ENCODE measurements around the gene GTF3C5.

The GTF3C5 gene

DNA sequence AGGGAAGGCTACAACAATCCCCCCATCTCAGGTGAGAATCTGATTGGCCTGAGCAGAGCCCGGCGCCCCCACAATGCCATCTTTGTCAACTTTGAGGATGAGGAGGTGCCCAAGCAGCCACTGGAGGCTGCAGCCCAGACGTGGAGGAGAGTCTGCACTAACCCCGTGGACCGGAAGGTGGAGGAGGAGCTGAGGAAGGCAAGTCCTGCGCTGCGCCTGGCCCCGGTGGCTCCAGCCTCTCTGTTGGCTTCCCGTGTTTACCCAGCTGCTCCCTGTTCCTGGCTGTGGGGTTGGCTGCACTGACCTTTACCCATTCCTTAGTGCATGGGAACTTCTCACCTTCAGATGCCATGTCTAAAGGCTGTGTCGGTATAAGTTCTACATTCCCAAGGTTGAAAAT, 20.0 kb downstream of the GTF3C5 start:
- CTCF ChIA-PET: interaction anchor here (0.8 to 5.5 kb wide), 9 partner anchors 9 to 130 kb away, joined by 3 to 31 read pairs (median 5); no protein-coding TSS in a partner anchor
- DNase-seq: no peak
- Histone ChIP-seq H3K4me1 (ENCODE audit: control extremely low read depth in 1 of 4, control insufficient read depth in 4 of 4, insufficient read depth in 4 of 4, low read length in 3 of 4) (peaks cover 0 to 5% (median 2%) of the 10 kb centered on the region in 4 experiments), H3K27me3 (replicated peaks in 2 of 5; ENCODE audit: control insufficient read depth in 4 of 5, insufficient read depth in 5 of 5, low read length in 4 of 5) (no peaks in the 10 kb centered on the region), H3K9me3 (ENCODE audit: control extremely low read depth in 1 of 5, control insufficient read depth in 4 of 5, insufficient read depth in 2 of 5, low read depth in 1 of 5, low read length in 4 of 5) (no peaks in the 10 kb centered on the region), H3K36me3 (ENCODE audit: control insufficient read depth in 4 of 4, insufficient read depth in 4 of 4, low read length in 3 of 4) (peaks cover 5 to 81% (median 63%) of the 10 kb centered on the region in 4 experiments), H3K27ac (ENCODE audit: insufficient read depth in 1 of 2, low read depth in 1 of 2, low read length in 2 of 2, poor library complexity in 1 of 2, severe bottlenecking in 2 of 2) (no peak overlapping the region), H3K4me3 (ENCODE audit: control insufficient read depth in 1 of 7, extremely low read depth in 1 of 7, insufficient read depth in 4 of 7, low read depth in 2 of 7, low read length in 6 of 7) (no peak overlapping the region)
- POLR2A ChIA-PET: no interaction called here
- 94% methylated on average over 6 of the region's 10 CpGs for WGBS (ENCODE audit: insufficient coverage)

DNA sequence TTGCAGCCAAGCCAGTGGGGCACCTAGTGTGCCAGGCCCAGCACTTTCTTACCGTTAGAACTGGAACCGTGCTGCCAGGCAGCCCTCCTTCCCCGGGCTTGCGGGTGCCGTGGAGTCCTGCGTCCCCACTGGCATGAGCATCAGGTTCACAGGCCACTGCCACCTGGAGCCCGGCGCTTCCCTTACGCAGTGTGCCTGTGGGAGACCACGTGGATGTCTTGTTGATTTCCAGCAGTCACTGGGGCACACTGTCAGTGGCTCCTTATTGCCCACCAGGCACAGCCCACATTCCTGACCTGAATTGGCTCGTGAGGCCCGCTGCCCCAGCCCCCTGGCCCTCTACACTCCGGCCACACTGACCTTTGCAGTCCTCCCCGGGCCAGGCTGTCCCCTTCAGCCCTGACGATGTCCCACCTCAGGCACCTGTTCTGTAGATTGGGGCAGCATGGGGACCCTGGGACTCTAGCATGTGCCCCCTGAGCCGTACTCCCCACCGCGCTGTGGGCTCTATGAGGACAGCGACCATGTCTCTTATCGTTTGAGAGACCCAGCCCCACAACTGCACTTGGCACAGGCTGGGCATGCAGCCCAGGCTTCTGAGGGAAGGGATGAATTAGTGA, 20.6 kb downstream of the GTF3C5 start:
- Histone ChIP-seq H3K4me3 (ENCODE audit: control insufficient read depth in 1 of 7, extremely low read depth in 1 of 7, insufficient read depth in 4 of 7, low read depth in 2 of 7, low read length in 6 of 7) (no peak overlapping the region), H3K27ac (ENCODE audit: insufficient read depth in 1 of 2, low read depth in 1 of 2, low read length in 2 of 2, poor library complexity in 1 of 2, severe bottlenecking in 2 of 2) (no peak overlapping the region), H3K36me3 (ENCODE audit: control insufficient read depth in 4 of 4, insufficient read depth in 4 of 4, low read length in 3 of 4) (peaks cover 3 to 81% (median 61%) of the 10 kb centered on the region in 4 experiments), H3K4me1 (ENCODE audit: control extremely low read depth in 1 of 4, control insufficient read depth in 4 of 4, insufficient read depth in 4 of 4, low read length in 3 of 4) (peaks cover 0 to 11% (median 7%) of the 10 kb centered on the region in 4 experiments), H3K27me3 (replicated peaks in 2 of 5; ENCODE audit: control insufficient read depth in 4 of 5, insufficient read depth in 5 of 5, low read length in 4 of 5) (no peaks in the 10 kb centered on the region), H3K9me3 (ENCODE audit: control extremely low read depth in 1 of 5, control insufficient read depth in 4 of 5, insufficient read depth in 2 of 5, low read depth in 1 of 5, low read length in 4 of 5) (no peaks in the 10 kb centered on the region)
- ChIA-PET POLR2A (no interaction called here), CTCF (interaction anchor here (0.8 to 5.5 kb wide), 10 partner anchors 9 to 129 kb away, joined by 3 to 31 read pairs (median 6); no protein-coding TSS in a partner anchor)
- no peak for DNase-seq
- 98% methylated on average over 19 of the region's 20 CpGs for WGBS (ENCODE audit: insufficient coverage)

DNA sequence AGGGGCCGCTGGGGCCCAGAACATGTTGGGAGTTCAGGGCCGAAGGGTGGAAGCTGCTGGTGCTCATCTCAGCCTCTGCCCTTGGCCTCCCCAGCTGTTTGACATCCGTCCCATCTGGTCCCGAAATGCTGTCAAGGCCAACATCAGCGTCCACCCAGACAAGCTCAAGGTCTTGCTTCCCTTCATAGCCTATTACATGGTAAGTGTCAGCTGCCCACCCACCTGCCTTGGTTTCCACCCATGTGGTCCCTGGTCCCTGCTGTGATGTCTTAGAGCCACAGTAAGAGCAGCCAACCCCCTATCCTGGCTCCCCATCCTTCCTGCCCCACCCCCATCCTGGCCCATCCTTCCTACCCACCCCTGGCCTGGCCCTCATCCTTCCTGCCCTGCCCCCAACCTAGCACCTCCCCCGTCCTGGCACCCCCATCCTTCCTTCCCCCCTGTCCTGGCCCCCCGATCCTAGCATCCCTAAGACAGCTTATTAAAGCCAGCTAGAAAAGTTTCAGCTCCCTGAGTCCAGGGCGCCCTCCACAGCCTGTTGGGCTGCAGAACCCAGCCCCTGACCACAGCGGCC, 21.3 kb downstream of the GTF3C5 start:
- Histone ChIP-seq H3K27ac (ENCODE audit: insufficient read depth in 1 of 2, low read depth in 1 of 2, low read length in 2 of 2, poor library complexity in 1 of 2, severe bottlenecking in 2 of 2) (no peak overlapping the region), H3K4me1 (ENCODE audit: control extremely low read depth in 1 of 4, control insufficient read depth in 4 of 4, insufficient read depth in 4 of 4, low read length in 3 of 4) (peaks cover 0 to 18% (median 13%) of the 10 kb centered on the region in 4 experiments), H3K4me3 (ENCODE audit: control insufficient read depth in 1 of 7, extremely low read depth in 1 of 7, insufficient read depth in 4 of 7, low read depth in 2 of 7, low read length in 6 of 7) (no peak overlapping the region), H3K36me3 (ENCODE audit: control insufficient read depth in 4 of 4, insufficient read depth in 4 of 4, low read length in 3 of 4) (peaks cover 3 to 81% (median 61%) of the 10 kb centered on the region in 4 experiments), H3K27me3 (replicated peaks in 2 of 5; ENCODE audit: control insufficient read depth in 4 of 5, insufficient read depth in 5 of 5, low read length in 4 of 5) (no peaks in the 10 kb centered on the region), H3K9me3 (ENCODE audit: control extremely low read depth in 1 of 5, control insufficient read depth in 4 of 5, insufficient read depth in 2 of 5, low read depth in 1 of 5, low read length in 4 of 5) (no peaks in the 10 kb centered on the region)
- WGBS (ENCODE audit: insufficient coverage): 95% methylated on average over 7 of the region's 9 CpGs
- POLR2A ChIA-PET: no interaction called here
- CTCF ChIA-PET: interaction anchor here (1.1 to 5.5 kb wide), 6 partner anchors 8 to 51 kb away, joined by 3 to 31 read pairs (median 6); no protein-coding TSS in a partner anchor
- no peak for DNase-seq

DNA sequence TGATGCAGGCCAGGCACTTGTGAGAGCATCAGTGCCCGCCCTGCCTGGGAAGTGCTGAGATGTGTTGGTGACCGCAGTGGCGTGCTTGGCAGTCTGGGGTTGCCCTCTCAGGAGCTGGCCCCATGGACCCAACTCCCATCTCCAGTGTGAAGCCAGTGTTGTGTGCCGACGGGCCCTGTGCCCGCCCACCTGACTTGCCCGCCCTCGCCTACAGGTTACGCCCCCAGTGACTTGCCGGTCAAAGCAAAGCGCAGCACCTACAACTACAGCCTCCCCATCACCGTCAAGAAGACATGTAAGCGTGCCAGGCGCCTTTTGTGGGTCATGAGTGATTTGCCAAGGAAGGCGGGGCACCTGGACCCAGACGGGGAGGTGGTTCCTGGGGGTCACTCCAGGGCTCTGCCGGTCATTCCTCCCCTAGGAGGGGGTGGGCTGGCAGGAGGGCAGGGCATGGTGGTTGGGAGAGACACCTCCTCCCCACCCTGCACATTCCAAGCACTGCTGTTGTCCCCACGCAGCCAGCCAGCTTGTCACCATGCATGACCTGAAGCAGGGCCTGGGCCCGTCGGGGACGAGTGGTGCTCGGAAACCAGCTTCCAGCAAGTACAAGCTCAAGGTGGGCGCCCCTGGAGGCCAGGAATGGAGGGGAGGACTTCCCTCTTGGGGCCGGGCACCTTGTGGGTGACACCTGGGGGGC, 23.5 kb downstream of the GTF3C5 start:
- POLR2A ChIA-PET: no interaction called here
- Histone ChIP-seq H3K36me3 (ENCODE audit: control insufficient read depth in 4 of 4, insufficient read depth in 4 of 4, low read length in 3 of 4) (peaks cover 3 to 88% (median 52%) of the 10 kb centered on the region in 4 experiments), H3K4me1 (ENCODE audit: control extremely low read depth in 1 of 4, control insufficient read depth in 4 of 4, insufficient read depth in 4 of 4, low read length in 3 of 4) (peaks cover 2 to 36% (median 34%) of the 10 kb centered on the region in 4 experiments), H3K27me3 (replicated peaks in 2 of 5; ENCODE audit: control insufficient read depth in 4 of 5, insufficient read depth in 5 of 5, low read length in 4 of 5) (no peaks in the 10 kb centered on the region), H3K4me3 (ENCODE audit: control insufficient read depth in 1 of 7, extremely low read depth in 1 of 7, insufficient read depth in 4 of 7, low read depth in 2 of 7, low read length in 6 of 7) (no peak overlapping the region), H3K27ac (ENCODE audit: insufficient read depth in 1 of 2, low read depth in 1 of 2, low read length in 2 of 2, poor library complexity in 1 of 2, severe bottlenecking in 2 of 2) (no peak overlapping the region), H3K9me3 (ENCODE audit: control extremely low read depth in 1 of 5, control insufficient read depth in 4 of 5, insufficient read depth in 2 of 5, low read depth in 1 of 5, low read length in 4 of 5) (no peaks in the 10 kb centered on the region)
- WGBS (ENCODE audit: insufficient coverage): 100% methylated on average over 20 of the region's 24 CpGs
- CTCF ChIA-PET: interaction anchor here (0.8 to 1.2 kb wide), 3 partner anchors 10 to 26 kb away, joined by 3 to 4 read pairs (median 3); no protein-coding TSS in a partner anchor
- no peak for DNase-seq

DNA sequence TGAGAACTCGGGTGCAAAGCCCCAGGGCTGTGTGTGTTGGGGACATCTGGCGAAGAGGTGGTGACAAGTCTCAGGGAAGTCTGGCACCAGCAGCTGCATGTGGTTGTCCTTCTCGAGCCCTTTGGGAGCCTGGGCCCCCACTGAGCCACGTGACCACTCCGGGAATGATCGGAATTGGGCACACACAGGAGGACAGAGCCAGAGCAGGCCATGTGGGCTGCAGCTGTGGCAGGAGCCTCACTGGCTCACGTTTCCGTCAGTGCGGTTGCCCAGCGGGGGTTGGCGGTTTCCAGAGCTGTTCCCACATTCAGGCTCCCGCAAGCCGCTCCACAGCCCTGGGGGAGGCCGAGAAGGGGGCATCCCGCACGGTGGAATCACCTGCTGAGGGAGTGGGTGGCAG, 24.2 kb downstream of the GTF3C5 start:
- peaks cover 2 to 81% (median 51%) of the 10 kb centered on the region in 4 experiments for H3K36me3 ChIP-seq (ENCODE audit: control insufficient read depth in 4 of 4, insufficient read depth in 4 of 4, low read length in 3 of 4)
- H3K9me3 ChIP-seq (ENCODE audit: control extremely low read depth in 1 of 5, control insufficient read depth in 4 of 5, insufficient read depth in 2 of 5, low read depth in 1 of 5, low read length in 4 of 5): no peaks in the 10 kb centered on the region
- DNase-seq: no peak
- WGBS (ENCODE audit: insufficient coverage): 96% methylated on average over 16 of the region's 16 CpGs
- ChIA-PET CTCF (interaction anchor here (0.8 to 1.2 kb wide), 3 partner anchors 9 to 25 kb away, joined by 3 to 4 read pairs (median 3); no protein-coding TSS in a partner anchor), POLR2A (no interaction called here)
- peaks cover 5 to 43% (median 41%) of the 10 kb centered on the region in 4 experiments for H3K4me1 ChIP-seq (ENCODE audit: control extremely low read depth in 1 of 4, control insufficient read depth in 4 of 4, insufficient read depth in 4 of 4, low read length in 3 of 4)
- H3K4me3 ChIP-seq (ENCODE audit: control insufficient read depth in 1 of 7, extremely low read depth in 1 of 7, insufficient read depth in 4 of 7, low read depth in 2 of 7, low read length in 6 of 7): no peak overlapping the region
- no peaks in the 10 kb centered on the region for H3K27me3 ChIP-seq (replicated peaks in 2 of 5; ENCODE audit: control insufficient read depth in 4 of 5, insufficient read depth in 5 of 5, low read length in 4 of 5)
- H3K27ac ChIP-seq (ENCODE audit: insufficient read depth in 1 of 2, low read depth in 1 of 2, low read length in 2 of 2, poor library complexity in 1 of 2, severe bottlenecking in 2 of 2): no peak overlapping the region

DNA sequence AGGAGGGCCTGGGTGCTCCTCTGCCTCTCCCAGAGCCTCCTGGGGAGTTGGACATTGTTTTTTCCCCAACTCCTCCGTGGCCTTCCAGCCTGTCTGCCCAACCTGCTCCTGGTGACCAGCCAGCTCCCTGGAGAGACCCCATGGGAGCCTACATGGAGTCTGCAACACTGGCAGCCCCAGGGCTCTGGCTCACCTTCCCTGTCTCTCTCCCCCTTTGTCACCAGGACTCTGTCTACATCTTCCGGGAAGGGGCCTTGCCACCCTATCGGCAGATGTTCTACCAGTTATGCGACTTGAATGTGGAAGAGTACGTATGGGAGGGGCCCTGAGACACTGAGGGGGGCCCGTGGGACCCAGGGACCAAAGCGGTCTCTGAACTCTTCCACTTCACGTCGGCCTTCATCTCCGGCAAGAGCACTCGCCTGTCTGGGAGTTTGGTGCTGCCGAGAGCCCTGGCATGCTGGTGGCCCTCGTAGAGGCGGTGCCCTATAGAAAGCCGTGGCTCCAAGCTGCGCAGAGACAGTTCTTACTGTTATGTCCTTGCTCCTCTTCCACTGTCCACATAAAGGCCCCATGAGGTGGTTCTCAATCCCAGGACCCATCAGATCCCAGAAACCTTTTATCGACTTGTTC, 25.1 kb downstream of the GTF3C5 start:
- H3K4me1 ChIP-seq (ENCODE audit: control extremely low read depth in 1 of 4, control insufficient read depth in 4 of 4, insufficient read depth in 4 of 4, low read length in 3 of 4): peaks cover 5 to 49% (median 47%) of the 10 kb centered on the region in 4 experiments
- CTCF ChIA-PET: interaction anchor here (0.7 to 2.7 kb wide), 6 partner anchors 14 to 88 kb away, joined by 3 to 15 read pairs (median 4); no protein-coding TSS in a partner anchor
- no peak for DNase-seq
- POLR2A ChIA-PET: interaction anchor here (0.8 kb wide), 1 partner anchor 8 kb away, joined by 4 read pairs; no protein-coding TSS in a partner anchor
- WGBS (ENCODE audit: insufficient coverage): 99% methylated on average over 17 of the region's 17 CpGs
- no peaks in the 10 kb centered on the region for H3K9me3 ChIP-seq (ENCODE audit: control extremely low read depth in 1 of 5, control insufficient read depth in 4 of 5, insufficient read depth in 2 of 5, low read depth in 1 of 5, low read length in 4 of 5)
- H3K4me3 ChIP-seq (ENCODE audit: control insufficient read depth in 1 of 7, extremely low read depth in 1 of 7, insufficient read depth in 4 of 7, low read depth in 2 of 7, low read length in 6 of 7): no peak overlapping the region
- H3K27me3 ChIP-seq (replicated peaks in 2 of 5; ENCODE audit: control insufficient read depth in 4 of 5, insufficient read depth in 5 of 5, low read length in 4 of 5): no peaks in the 10 kb centered on the region
- no peak overlapping the region for H3K27ac ChIP-seq (ENCODE audit: insufficient read depth in 1 of 2, low read depth in 1 of 2, low read length in 2 of 2, poor library complexity in 1 of 2, severe bottlenecking in 2 of 2)
- H3K36me3 ChIP-seq (ENCODE audit: control insufficient read depth in 4 of 4, insufficient read depth in 4 of 4, low read length in 3 of 4): peaks cover 2 to 72% (median 42%) of the 10 kb centered on the region in 4 experiments

Measured in common myeloid progenitor, CD34-positive (primary cell).